ENCODE results near the gene POFUT1. TPM values are rescaled to one million over a fixed set of nuclear protein-coding genes. Genes with fewer than 3 reads are reported as not detected.
A peak's percentile ranks its signal among the peaks of the same experiment; 100 is the strongest.

POFUT1 gene
- total RNA-seq, 4 donors from 2014 or later, result 15.7 to 29.6 (median 18.1) TPM

DNA sequence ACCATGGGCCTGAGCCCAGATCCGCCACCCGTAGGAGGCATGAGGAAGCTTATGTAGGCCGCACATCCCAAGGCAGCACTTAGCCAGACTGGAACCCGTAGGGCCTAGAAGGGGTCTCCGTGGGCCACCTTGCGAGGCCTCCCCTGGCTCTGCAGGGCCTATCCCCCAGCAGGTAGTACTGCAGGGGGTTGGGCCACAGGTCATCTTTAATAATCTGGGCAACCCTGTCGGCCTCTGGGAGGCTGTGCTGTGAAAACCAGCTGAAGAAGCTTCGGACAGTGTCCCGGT is 18.6 kb upstream of the POFUT1 start:
- intact Hi-C loops (cut with DNase I), result no loop called here
- WGBS, 2 donors, result 94% methylated on average over 6 of the region's 9 CpGs; no CpG with 5 or more reads in 1 of the 2 donors
- DNase-seq, result no peak
- peak overlapping the region in 1 of 4 donors; percentile 83 for H3K27ac ChIP-seq
- TF ChIP-seq CTCF (IDR thresholded peaks at IDR 0.05) (no peak), POLR2A (IDR thresholded peaks at IDR 0.05) (no peak)
- H3K4me3 ChIP-seq, result peak overlapping the region in 2 of 4 donors; percentile 71 to 75
- H3K4me1 ChIP-seq, result peaks cover 8 to 32% (median 12%) of the 10 kb centered on the region in 3 donors
- no peaks in the 10 kb centered on the region for H3K9me3 ChIP-seq
- no peaks in the 10 kb centered on the region for H3K27me3 ChIP-seq
- H3K36me3 ChIP-seq, result peaks cover 0 to 11% (median 0%) of the 10 kb centered on the region in 3 donors

- Histone ChIP-seq H3K9me3 (no peaks in the 10 kb centered on the region), H3K27ac (peak overlapping the region; percentile 71 to 83 (median 80)), H3K36me3 (peaks cover 0 to 18% (median 0%) of the 10 kb centered on the region in 3 donors), H3K27me3 (no peaks in the 10 kb centered on the region), H3K4me3 (peak overlapping the region; percentile 49 to 75 (median 64)), H3K4me1 (peaks cover 8 to 32% (median 12%) of the 10 kb centered on the region in 3 donors)
- no peak for DNase-seq
- intact Hi-C loops (cut with DNase I), result no loop called here
- TF ChIP-seq CTCF (IDR thresholded peaks at IDR 0.05) (no peak), POLR2A (IDR thresholded peaks at IDR 0.05) (no peak)
- WGBS, 2 donors, result 0 to 19% methylated on average over 4 to 28 of the region's 88 CpGs
These were observed 17.7 kb upstream of the POFUT1 start for GRCh38 chr20:32189691-32190615.

DNA sequence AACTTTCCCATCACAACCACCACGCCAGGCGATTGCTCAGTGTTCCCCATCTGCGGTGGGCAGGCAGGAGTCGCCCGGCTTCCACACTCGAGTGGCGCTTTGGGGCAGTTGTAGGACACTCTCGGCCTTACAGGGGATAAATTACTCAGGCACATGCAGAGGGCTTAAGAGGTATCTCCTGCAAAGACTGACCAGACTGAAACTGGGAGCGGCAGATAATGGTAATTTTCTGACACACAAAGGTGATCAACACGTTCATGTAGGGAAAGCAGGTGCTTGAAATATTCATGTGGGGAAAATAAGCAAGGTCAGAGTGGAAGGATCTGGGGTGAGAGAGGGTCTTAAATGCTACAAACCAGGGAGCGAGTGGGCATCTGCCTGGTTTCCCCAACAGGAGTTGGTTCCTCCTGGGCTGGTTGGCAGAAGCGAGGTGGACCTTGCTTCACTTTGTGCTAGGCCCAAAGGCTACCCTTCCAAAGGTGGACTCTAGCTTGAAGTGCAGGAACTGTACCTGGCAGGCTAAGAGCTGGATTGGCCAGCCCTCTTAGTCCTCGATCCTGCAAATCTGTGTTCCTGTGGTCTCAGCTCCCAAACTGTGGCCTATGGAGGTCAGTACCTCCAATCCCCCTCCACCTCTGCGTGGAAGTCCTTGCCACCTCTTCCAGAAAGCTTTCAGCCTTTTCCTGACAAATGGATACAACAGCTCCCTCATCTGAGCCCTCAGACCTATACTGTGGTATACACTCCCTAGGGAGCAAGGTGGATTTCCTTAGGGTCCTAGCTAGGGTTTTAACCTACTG is 16.9 kb upstream of the POFUT1 start:
- Histone ChIP-seq H3K4me1 (peaks cover 8 to 32% (median 12%) of the 10 kb centered on the region in 3 donors), H3K36me3 (peaks cover 0 to 26% (median 1%) of the 10 kb centered on the region in 3 donors), H3K27me3 (no peaks in the 10 kb centered on the region), H3K4me3 (peak overlapping the region; percentile 49 to 75 (median 64)), H3K27ac (peak overlapping the region; percentile 71 to 83 (median 80)), H3K9me3 (no peaks in the 10 kb centered on the region)
- intact Hi-C loops (cut with DNase I), result no loop called here
- no peak for DNase-seq
- WGBS, 2 donors, result 62 to 64% methylated on average over 7 to 13 of the region's 14 CpGs
- TF ChIP-seq CTCF (IDR thresholded peaks at IDR 0.05) (no peak), POLR2A (IDR thresholded peaks at IDR 0.05) (no peak)

DNA sequence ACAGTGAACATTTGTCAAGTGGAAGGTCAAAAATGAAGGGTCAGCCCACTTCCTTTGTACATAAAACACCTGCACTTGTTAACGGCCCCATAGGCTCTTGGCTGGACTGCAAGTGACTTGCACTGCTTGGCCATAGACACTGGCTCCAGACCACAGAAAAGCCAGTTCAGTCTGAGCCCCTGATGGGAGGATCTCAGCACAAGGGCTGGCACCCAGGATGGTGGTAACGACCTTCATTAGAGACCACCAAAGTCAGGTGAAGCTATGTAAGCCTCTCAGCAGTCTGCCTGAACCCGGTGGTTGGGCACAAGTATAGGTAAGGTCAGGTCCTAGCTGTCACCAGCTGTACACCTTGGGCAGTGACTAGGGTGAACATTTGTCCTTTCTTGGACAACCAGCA is 16.3 kb upstream of the POFUT1 start:
- no peaks in the 10 kb centered on the region for H3K9me3 ChIP-seq
- intact Hi-C loops (cut with DNase I), result no loop called here
- H3K4me3 ChIP-seq, result no peak overlapping the region
- H3K27me3 ChIP-seq, result no peaks in the 10 kb centered on the region
- 43 to 86% methylated on average over 1 to 3 of the region's 3 CpGs for WGBS, 2 donors
- no peak overlapping the region for H3K27ac ChIP-seq
- DNase-seq, result no peak
- no peak for TF ChIP-seq CTCF (IDR thresholded peaks at IDR 0.05)
- TF ChIP-seq POLR2A (IDR thresholded peaks at IDR 0.05), result no peak
- peaks cover 8 to 32% (median 12%) of the 10 kb centered on the region in 3 donors for H3K4me1 ChIP-seq
- peaks cover 0 to 32% (median 6%) of the 10 kb centered on the region in 3 donors for H3K36me3 ChIP-seq

- TF ChIP-seq POLR2A (IDR thresholded peaks at IDR 0.05), result no peak
- TF ChIP-seq CTCF (IDR thresholded peaks at IDR 0.05), result no peak
- Histone ChIP-seq H3K4me3 (no peak overlapping the region), H3K4me1 (peaks cover 8 to 32% (median 12%) of the 10 kb centered on the region in 3 donors), H3K36me3 (peaks cover 0 to 37% (median 11%) of the 10 kb centered on the region in 3 donors), H3K27ac (no peak overlapping the region), H3K27me3 (no peaks in the 10 kb centered on the region), H3K9me3 (no peaks in the 10 kb centered on the region)
- intact Hi-C loops (cut with DNase I), result no loop called here
- no peak for DNase-seq
These were observed 15.8 kb upstream of the POFUT1 start for GRCh38 chr20:32191873-32192272.

Measured in esophagus squamous epithelium (tissue), 5 donors.